Osteocyte (in vitro differentiated cells): ENCODE data around the gene TSPYL1. TPM values are rescaled to one million over a fixed set of nuclear protein-coding genes. Genes with fewer than 3 reads are reported as not detected.

ENCODE experiments used
- DNase-seq: peaks from one replicate; pipeline ENCODE4 v3.0.0; 2021; ENCODE audit warnings: mixed read lengths; ENCODE audit not compliant: unreplicated experiment; ENCODE audit errors: extremely low spot score
- H3K27ac Mint-ChIP-seq: one replicate; pipeline ENCODE4 v1.8.0; 2021; ENCODE audit warnings: mild to moderate bottlenecking, mixed read lengths; ENCODE audit not compliant: unreplicated experiment
- H3K27me3 Mint-ChIP-seq: one replicate; pipeline ENCODE4 v1.8.0; 2021; ENCODE audit warnings: mixed read lengths; ENCODE audit not compliant: unreplicated experiment
- H3K36me3 Mint-ChIP-seq: one replicate; pipeline ENCODE4 v1.8.0; 2021; ENCODE audit warnings: mixed read lengths; ENCODE audit not compliant: unreplicated experiment
- H3K4me1 Mint-ChIP-seq: one replicate; pipeline ENCODE4 v1.8.0; 2021; ENCODE audit warnings: mixed read lengths; ENCODE audit not compliant: unreplicated experiment
- H3K4me3 Mint-ChIP-seq: one replicate; pipeline ENCODE4 v1.8.0; 2021; ENCODE audit warnings: mild to moderate bottlenecking, moderate library complexity, mixed read lengths; ENCODE audit not compliant: unreplicated experiment
- H3K9me3 Mint-ChIP-seq: one replicate; pipeline ENCODE4 v1.8.0; 2021; ENCODE audit warnings: mixed read lengths; ENCODE audit not compliant: unreplicated experiment
- total RNA-seq: library from RNA; stranded (reverse); gene quantifications from 2 replicates; pipeline ENCODE4 v1.2.1, GENCODE V29; 2021
- TF ChIP-seq, protein P1 (sequence below): fragments of 200-600 bp; sonication (generic); IDR thresholded peaks from 2 replicates; pipeline ENCODE4 v1.5.0; 2021; ENCODE audit warnings: antibody characterized with exemption, mild to moderate bottlenecking, moderate library complexity

The TSPYL1 gene
- total RNA-seq, 1 donor from 2014 or later: 65.3 TPM

DNA sequence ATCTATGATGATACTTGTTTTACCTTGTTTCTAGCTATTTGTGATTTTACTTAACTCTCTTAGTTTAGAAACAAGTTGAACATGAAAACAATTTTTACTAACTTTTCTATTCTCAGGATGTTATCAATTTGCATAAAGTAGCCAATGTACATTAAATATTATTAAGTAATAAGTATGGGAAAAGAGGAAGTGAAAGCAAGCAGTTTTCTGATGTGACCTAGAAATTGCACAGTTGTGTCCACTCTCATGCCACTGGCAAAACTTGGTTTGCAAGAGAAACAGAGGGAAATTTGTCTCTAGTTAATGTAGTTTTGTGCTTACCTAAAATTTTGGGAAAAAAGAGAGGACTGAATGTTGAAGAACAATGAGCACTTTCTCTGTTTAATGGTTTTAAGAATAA lies 19.2 kb upstream of the TSPYL1 start:
- no peak for DNase-seq
- H3K27me3 Mint-ChIP-seq: no peaks in the 10 kb centered on the region
- peaks cover 5% of the 10 kb centered on the region for H3K9me3 Mint-ChIP-seq
- peaks cover 20% of the 10 kb centered on the region for H3K4me1 Mint-ChIP-seq
- no peak overlapping the region for H3K4me3 Mint-ChIP-seq
- H3K36me3 Mint-ChIP-seq: peaks cover 4% of the 10 kb centered on the region
- no peak overlapping the region for H3K27ac Mint-ChIP-seq
- TF ChIP-seq, protein P1, sequence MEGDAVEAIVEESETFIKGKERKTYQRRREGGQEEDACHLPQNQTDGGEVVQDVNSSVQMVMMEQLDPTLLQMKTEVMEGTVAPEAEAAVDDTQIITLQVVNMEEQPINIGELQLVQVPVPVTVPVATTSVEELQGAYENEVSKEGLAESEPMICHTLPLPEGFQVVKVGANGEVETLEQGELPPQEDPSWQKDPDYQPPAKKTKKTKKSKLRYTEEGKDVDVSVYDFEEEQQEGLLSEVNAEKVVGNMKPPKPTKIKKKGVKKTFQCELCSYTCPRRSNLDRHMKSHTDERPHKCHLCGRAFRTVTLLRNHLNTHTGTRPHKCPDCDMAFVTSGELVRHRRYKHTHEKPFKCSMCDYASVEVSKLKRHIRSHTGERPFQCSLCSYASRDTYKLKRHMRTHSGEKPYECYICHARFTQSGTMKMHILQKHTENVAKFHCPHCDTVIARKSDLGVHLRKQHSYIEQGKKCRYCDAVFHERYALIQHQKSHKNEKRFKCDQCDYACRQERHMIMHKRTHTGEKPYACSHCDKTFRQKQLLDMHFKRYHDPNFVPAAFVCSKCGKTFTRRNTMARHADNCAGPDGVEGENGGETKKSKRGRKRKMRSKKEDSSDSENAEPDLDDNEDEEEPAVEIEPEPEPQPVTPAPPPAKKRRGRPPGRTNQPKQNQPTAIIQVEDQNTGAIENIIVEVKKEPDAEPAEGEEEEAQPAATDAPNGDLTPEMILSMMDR: no peak

GRCh38 chr6:116298273-116298672 lies 18.5 kb upstream of the TSPYL1 start:
- H3K4me1 Mint-ChIP-seq: peaks cover 20% of the 10 kb centered on the region
- no peak overlapping the region for H3K4me3 Mint-ChIP-seq
- TF ChIP-seq, protein P1: no peak
- peaks cover 5% of the 10 kb centered on the region for H3K9me3 Mint-ChIP-seq
- no peak for DNase-seq
- no peak overlapping the region for H3K27ac Mint-ChIP-seq
- H3K36me3 Mint-ChIP-seq: peaks cover 4% of the 10 kb centered on the region
- no peaks in the 10 kb centered on the region for H3K27me3 Mint-ChIP-seq

- Mint-ChIP-seq H3K4me1 (no peaks in the 10 kb centered on the region), H3K9me3 (peaks cover 4% of the 10 kb centered on the region), H3K4me3 (no peak overlapping the region), H3K27me3 (no peaks in the 10 kb centered on the region), H3K36me3 (no peaks in the 10 kb centered on the region), H3K27ac (no peak overlapping the region)
- DNase-seq: no peak
- TF ChIP-seq, protein P1: no peak
These were observed 12.8 kb upstream of the TSPYL1 start for GRCh38 chr6:116292553-116292952.

GRCh38 chr6:116291701-116292396 lies 12.1 kb upstream of the TSPYL1 start:
- Mint-ChIP-seq H3K4me1 (no peaks in the 10 kb centered on the region), H3K27ac (no peak overlapping the region), H3K36me3 (no peaks in the 10 kb centered on the region), H3K27me3 (no peaks in the 10 kb centered on the region), H3K4me3 (no peak overlapping the region), H3K9me3 (no peaks in the 10 kb centered on the region)
- TF ChIP-seq, protein P1: no peak
- DNase-seq: no peak

DNA sequence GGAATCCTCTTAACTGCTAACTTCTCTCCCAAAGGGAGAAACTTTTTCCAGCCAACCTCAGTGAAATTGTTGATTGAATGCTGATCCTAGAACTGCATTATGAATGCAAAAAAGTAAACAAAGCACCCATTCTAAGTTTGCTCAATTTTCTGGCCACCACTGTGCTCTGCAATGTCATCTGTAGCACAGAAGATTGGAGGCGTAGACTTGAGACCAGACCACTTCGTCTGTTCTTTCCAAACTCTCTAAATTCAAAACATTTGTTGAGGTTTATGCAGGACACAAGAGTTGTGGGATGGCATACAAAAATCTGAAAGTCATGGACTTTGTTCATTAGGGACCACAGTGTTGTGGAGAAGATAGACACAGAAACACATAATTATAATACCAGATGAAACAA lies 11.1 kb upstream of the TSPYL1 start:
- H3K27ac Mint-ChIP-seq: no peak overlapping the region
- no peaks in the 10 kb centered on the region for H3K9me3 Mint-ChIP-seq
- DNase-seq: no peak
- H3K4me3 Mint-ChIP-seq: no peak overlapping the region
- H3K36me3 Mint-ChIP-seq: no peaks in the 10 kb centered on the region
- TF ChIP-seq, protein P1: no peak
- no peaks in the 10 kb centered on the region for H3K27me3 Mint-ChIP-seq
- no peaks in the 10 kb centered on the region for H3K4me1 Mint-ChIP-seq
